ENCODE measurements around the gene CLN3. TPM values are rescaled to one million over a fixed set of nuclear protein-coding genes. Genes with fewer than 3 reads are reported as not detected.

The CLN3 gene
- total and polyA plus RNA-seq, 2 of the 13 experiments (the other 11 are each of a cell fraction or from before 2014, with no cell fraction given): 23.4 to 46.8 TPM

- TF ChIP-seq, protein P1, sequence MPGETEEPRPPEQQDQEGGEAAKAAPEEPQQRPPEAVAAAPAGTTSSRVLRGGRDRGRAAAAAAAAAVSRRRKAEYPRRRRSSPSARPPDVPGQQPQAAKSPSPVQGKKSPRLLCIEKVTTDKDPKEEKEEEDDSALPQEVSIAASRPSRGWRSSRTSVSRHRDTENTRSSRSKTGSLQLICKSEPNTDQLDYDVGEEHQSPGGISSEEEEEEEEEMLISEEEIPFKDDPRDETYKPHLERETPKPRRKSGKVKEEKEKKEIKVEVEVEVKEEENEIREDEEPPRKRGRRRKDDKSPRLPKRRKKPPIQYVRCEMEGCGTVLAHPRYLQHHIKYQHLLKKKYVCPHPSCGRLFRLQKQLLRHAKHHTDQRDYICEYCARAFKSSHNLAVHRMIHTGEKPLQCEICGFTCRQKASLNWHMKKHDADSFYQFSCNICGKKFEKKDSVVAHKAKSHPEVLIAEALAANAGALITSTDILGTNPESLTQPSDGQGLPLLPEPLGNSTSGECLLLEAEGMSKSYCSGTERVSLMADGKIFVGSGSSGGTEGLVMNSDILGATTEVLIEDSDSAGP (CRISPR knock-in tag; IDR thresholded peaks at IDR 0.05; ENCODE audit: borderline replicate concordance): peak; percentile 28; the same call in 1 of the 2 replicates
- TF ChIP-seq ZBTB26 (CRISPR knock-in tag; IDR thresholded peaks at IDR 0.05; ENCODE audit: borderline replicate concordance) (no peak), ZMAT3 (CRISPR knock-in tag; conservative IDR thresholded peaks at IDR 0.05) (no peak), HDAC2 (CRISPR knock-in tag; IDR thresholded peaks at IDR 0.05) (peak; percentile 49), ZEB1 (IDR thresholded peaks at IDR 0.05; ENCODE audit: insufficient replicate concordance, low read depth) (peak; percentile 26), RORA (CRISPR knock-in tag; IDR thresholded peaks at IDR 0.05) (no peak), SP2 (CRISPR knock-in tag; IDR thresholded peaks at IDR 0.05) (peak; percentile 12; the same call in 1 of the 2 replicates), SAP130 (CRISPR knock-in tag; IDR thresholded peaks at IDR 0.05; ENCODE audit: low read depth) (peak; percentile 57), FOXP4 (CRISPR knock-in tag; IDR thresholded peaks at IDR 0.05) (peak; percentile 59), SALL1 (CRISPR knock-in tag; IDR thresholded peaks at IDR 0.05) (peak; percentile 53; the same call in 1 of the 2 replicates), TEAD3 (CRISPR knock-in tag; optimal IDR thresholded peaks at IDR 0.05; ENCODE audit: borderline replicate concordance) (peak; percentile 8), ZNF292 (CRISPR knock-in tag; IDR thresholded peaks at IDR 0.05; ENCODE audit: borderline replicate concordance, low read depth) (peak; percentile 19; the same call in 1 of the 2 replicates), FOSL1 (CRISPR knock-in tag; IDR thresholded peaks at IDR 0.05; ENCODE audit: borderline replicate concordance) (no peak), RARG (CRISPR knock-in tag; IDR thresholded peaks at IDR 0.05; ENCODE audit: low read depth) (no peak), ZNF766 (CRISPR knock-in tag; IDR thresholded peaks at IDR 0.05; ENCODE audit: borderline replicate concordance) (peak; percentile 23; the same call in 1 of the 2 replicates), EED (CRISPR knock-in tag; IDR thresholded peaks at IDR 0.05) (no peak), ZBTB38 (CRISPR knock-in tag; IDR thresholded peaks at IDR 0.05) (peak; percentile 59; the same call in 1 of the 2 replicates), CHD4 (IDR thresholded peaks at IDR 0.05; ENCODE audit: borderline replicate concordance, low read length) (peak; percentile 64; the same call in 1 of the 2 replicates), NR2F2 (IDR thresholded peaks at IDR 0.05; ENCODE audit: borderline replicate concordance, low read depth) (no peak), RCOR2 (CRISPR knock-in tag; IDR thresholded peaks at IDR 0.05) (0 out of 2 replicates have a peak, but pooled peaks have one; percentile 12), ZNF619 (CRISPR knock-in tag; IDR thresholded peaks at IDR 0.05) (0 out of 2 replicates have a peak, but pooled peaks have one; percentile 88), DMAP1 (CRISPR knock-in tag; IDR thresholded peaks at IDR 0.05) (no peak)
- TF ChIP-seq, protein P2, sequence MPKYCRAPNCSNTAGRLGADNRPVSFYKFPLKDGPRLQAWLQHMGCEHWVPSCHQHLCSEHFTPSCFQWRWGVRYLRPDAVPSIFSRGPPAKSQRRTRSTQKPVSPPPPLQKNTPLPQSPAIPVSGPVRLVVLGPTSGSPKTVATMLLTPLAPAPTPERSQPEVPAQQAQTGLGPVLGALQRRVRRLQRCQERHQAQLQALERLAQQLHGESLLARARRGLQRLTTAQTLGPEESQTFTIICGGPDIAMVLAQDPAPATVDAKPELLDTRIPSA (CRISPR knock-in tag; IDR thresholded peaks at IDR 0.05; ENCODE audit: borderline replicate concordance): 0 out of 2 replicates have a peak, but pooled peaks have one; percentile 79
Observed at GRCh38 chr16:28511801-28512789, 20.2 kb upstream of the CLN3 start (continued).

Measured in HepG2 (cell line).